Measurements from ENCODE around the gene AFF4.
A peak's percentile ranks its signal among the peaks of the same experiment; 100 is the strongest.

AFF4 gene

GRCh38 chr5:132927355-132928061 is 35.9 kb downstream of the AFF4 start:
- Mint-ChIP-seq H3K27me3 (no peaks in the 10 kb centered on the region), H3K27ac (peak overlapping the region; percentile 6), H3K9me3 (no peaks in the 10 kb centered on the region), H3K36me3 (peaks cover 33% of the 10 kb centered on the region), H3K4me3 (no peak overlapping the region), H3K4me1 (peaks cover 26% of the 10 kb centered on the region)

- no peaks in the 10 kb centered on the region for H3K9me3 Mint-ChIP-seq
- H3K4me1 Mint-ChIP-seq = peaks cover 26% of the 10 kb centered on the region
- H3K36me3 Mint-ChIP-seq = peaks cover 33% of the 10 kb centered on the region
- H3K4me3 Mint-ChIP-seq = no peak overlapping the region
- no peaks in the 10 kb centered on the region for H3K27me3 Mint-ChIP-seq
- H3K27ac Mint-ChIP-seq = no peak overlapping the region
Measured at GRCh38 chr5:132926437-132926836, 37.0 kb downstream of the AFF4 start.

DNA sequence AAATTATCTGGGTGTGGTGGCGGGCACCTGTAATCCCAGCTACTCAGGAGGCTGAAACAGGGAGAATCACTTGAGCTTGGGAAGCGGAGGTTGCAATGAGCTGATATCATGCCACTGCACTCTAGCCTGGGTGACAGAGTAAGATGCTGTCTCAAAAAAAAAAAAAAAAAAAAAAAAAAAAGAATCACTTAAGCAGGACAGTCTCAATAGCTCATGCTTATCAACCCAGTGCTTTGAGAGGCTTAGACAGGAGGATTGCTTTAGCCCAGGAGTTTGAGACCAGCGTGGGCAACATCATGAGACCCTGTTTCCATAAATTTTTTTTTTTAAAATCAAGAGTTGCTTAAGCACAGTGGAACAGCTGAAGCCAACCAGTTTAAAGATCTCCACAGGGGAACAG is 47.3 kb downstream of the AFF4 start:
- no peaks in the 10 kb centered on the region for H3K9me3 Mint-ChIP-seq
- peaks cover 15% of the 10 kb centered on the region for H3K4me1 Mint-ChIP-seq
- H3K36me3 Mint-ChIP-seq = peaks cover 12% of the 10 kb centered on the region
- H3K4me3 Mint-ChIP-seq = no peak overlapping the region
- no peak overlapping the region for H3K27ac Mint-ChIP-seq
- H3K27me3 Mint-ChIP-seq = no peaks in the 10 kb centered on the region

- Mint-ChIP-seq H3K27me3 (no peaks in the 10 kb centered on the region), H3K27ac (no peak overlapping the region)
Measured at GRCh38 chr5:132915681-132916080, 47.8 kb downstream of the AFF4 start.

GRCh38 chr5:132909702-132910101 is 53.7 kb downstream of the AFF4 start:
- H3K4me3 Mint-ChIP-seq = no peak overlapping the region
- H3K27me3 Mint-ChIP-seq = no peaks in the 10 kb centered on the region
- H3K36me3 Mint-ChIP-seq = peaks cover 12% of the 10 kb centered on the region
- H3K27ac Mint-ChIP-seq = peak overlapping the region; percentile 17
- H3K9me3 Mint-ChIP-seq = no peaks in the 10 kb centered on the region
- H3K4me1 Mint-ChIP-seq = peaks cover 41% of the 10 kb centered on the region

More at GRCh38 chr5:132915681-132916080, 47.8 kb downstream of the AFF4 start:
- Mint-ChIP-seq H3K36me3 (peaks cover 12% of the 10 kb centered on the region), H3K4me3 (no peak overlapping the region), H3K9me3 (no peaks in the 10 kb centered on the region), H3K4me1 (peaks cover 16% of the 10 kb centered on the region)

DNA sequence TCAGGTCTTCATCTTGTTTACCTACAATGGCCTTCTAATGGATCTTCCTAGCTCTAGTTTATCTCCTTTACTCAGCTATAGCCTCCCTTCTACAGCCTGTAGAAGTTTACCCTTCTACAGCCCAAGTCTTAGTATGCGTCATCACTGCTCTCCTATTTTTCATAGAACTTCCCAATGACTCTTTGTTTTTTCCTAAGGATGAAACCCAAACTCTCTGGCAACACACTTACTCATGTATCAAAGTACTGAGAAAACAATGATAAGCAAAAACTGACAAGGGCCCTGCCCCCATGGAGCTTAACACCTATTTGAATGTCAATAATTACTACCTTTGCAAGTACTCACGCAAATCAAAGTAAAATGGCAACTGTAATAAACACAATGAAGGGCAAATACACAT is 56.3 kb downstream of the AFF4 start:
- H3K9me3 Mint-ChIP-seq = no peaks in the 10 kb centered on the region
- no peak overlapping the region for H3K27ac Mint-ChIP-seq
- H3K36me3 Mint-ChIP-seq = peaks cover 9% of the 10 kb centered on the region
- H3K4me3 Mint-ChIP-seq = no peak overlapping the region
- peaks cover 47% of the 10 kb centered on the region for H3K4me1 Mint-ChIP-seq
- no peaks in the 10 kb centered on the region for H3K27me3 Mint-ChIP-seq

DNA sequence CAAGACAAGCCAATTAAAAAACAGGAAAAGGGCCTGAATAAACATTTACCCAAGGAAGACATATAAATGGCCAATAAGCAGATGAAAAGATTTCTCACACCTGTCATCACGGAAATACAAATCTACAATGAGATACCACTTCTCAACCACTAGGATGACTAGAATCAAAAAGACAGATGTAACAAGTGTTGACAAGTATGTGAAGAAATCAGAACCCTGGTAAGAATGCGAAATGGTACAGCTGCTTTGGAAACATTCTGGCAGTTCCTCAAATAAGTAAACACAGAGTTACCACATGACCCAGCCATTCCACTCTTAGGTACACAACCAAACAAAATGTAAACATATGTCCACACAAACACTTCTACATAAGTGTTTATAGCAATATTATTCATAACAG is 57.5 kb downstream of the AFF4 start:
- H3K27ac Mint-ChIP-seq = no peak overlapping the region
- no peak overlapping the region for H3K4me3 Mint-ChIP-seq
- peaks cover 42% of the 10 kb centered on the region for H3K4me1 Mint-ChIP-seq
- H3K36me3 Mint-ChIP-seq = peaks cover 6% of the 10 kb centered on the region
- no peaks in the 10 kb centered on the region for H3K9me3 Mint-ChIP-seq
- H3K27me3 Mint-ChIP-seq = no peaks in the 10 kb centered on the region

DNA sequence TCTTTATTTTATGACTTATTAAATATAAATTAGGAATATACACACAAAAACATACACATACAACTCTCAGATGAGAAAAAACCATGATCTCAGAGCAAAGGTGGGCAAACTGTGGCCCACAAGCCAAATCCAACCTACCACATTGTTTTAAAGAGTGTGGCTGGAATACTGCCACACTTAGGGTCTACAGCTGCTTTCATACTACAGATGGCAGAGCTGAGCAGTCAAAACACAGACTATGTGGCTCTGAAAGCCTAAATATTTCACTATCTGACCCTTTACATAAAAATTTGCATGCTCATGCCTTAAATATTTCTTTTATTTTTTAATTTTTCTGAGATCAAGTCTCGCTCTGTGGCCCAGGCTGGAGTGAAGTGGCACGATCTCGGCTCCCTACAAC is 61.7 kb downstream of the AFF4 start:
- Mint-ChIP-seq H3K9me3 (no peaks in the 10 kb centered on the region), H3K27me3 (no peaks in the 10 kb centered on the region), H3K27ac (no peak overlapping the region), H3K4me3 (no peak overlapping the region), H3K4me1 (peaks cover 30% of the 10 kb centered on the region), H3K36me3 (peaks cover 5% of the 10 kb centered on the region)

DNA sequence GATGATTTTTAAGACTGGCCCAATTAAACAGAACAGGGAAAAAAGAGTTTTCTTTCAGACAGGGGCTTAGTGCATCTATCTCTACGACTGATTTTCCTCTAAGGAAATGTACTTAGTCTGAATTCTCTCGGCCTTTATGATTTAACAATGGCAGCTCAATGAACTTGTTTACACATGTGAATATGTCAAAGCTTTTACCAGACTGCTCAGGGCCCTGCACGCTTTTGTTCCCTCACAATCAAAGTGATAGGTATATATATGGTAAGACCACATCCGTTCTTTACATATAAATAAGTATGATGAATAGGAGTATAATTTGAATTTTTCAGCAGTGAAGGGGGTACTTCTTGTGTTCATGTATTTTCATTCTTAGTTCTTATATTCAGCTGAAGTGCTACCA is 62.4 kb downstream of the AFF4 start:
- peaks cover 5% of the 10 kb centered on the region for H3K36me3 Mint-ChIP-seq
- H3K4me3 Mint-ChIP-seq = no peak overlapping the region
- H3K27me3 Mint-ChIP-seq = no peaks in the 10 kb centered on the region
- H3K4me1 Mint-ChIP-seq = peaks cover 25% of the 10 kb centered on the region
- peak overlapping the region; percentile 35 for H3K27ac Mint-ChIP-seq
- H3K9me3 Mint-ChIP-seq = no peaks in the 10 kb centered on the region

- peaks cover 9% of the 10 kb centered on the region for H3K4me1 Mint-ChIP-seq
- no peak overlapping the region for H3K4me3 Mint-ChIP-seq
- no peaks in the 10 kb centered on the region for H3K27me3 Mint-ChIP-seq
- H3K36me3 Mint-ChIP-seq = peaks cover 14% of the 10 kb centered on the region
- no peak overlapping the region for H3K27ac Mint-ChIP-seq
- H3K9me3 Mint-ChIP-seq = no peaks in the 10 kb centered on the region
Measured at GRCh38 chr5:132898094-132898493, 65.3 kb downstream of the AFF4 start.

GRCh38 chr5:132896685-132897084 is 66.7 kb downstream of the AFF4 start:
- H3K4me1 Mint-ChIP-seq = peaks cover 8% of the 10 kb centered on the region
- H3K27me3 Mint-ChIP-seq = no peaks in the 10 kb centered on the region
- H3K27ac Mint-ChIP-seq = peak overlapping the region; percentile 79
- H3K9me3 Mint-ChIP-seq = no peaks in the 10 kb centered on the region
- H3K36me3 Mint-ChIP-seq = peaks cover 16% of the 10 kb centered on the region
- no peak overlapping the region for H3K4me3 Mint-ChIP-seq

DNA sequence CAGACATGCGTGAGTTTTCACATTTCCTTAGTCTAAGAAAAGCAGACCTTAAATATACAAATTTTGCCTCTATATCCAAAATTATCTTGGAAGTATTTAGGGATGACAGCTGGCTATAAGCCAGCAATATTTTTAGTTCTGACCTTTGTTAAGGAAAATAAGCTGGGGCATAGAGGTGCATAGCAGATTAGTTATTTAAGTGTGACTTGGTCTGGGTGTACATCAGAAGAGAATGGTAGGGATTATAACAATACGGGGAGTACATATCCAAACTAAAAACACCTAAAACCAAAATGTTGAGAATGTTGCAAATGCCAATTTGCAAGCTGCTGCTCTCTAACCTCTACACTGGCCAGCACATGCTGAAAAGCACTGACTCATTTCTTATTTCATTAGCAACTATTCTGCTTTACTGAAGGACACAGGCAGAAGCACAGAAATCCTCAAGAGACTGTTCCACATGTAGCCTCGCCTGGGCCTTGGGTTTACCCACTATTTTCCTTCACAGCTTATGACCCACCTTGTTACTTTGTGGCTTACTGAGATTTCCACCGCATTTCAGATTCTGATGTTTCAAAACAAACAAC is 67.6 kb downstream of the AFF4 start:
- H3K9me3 Mint-ChIP-seq = no peaks in the 10 kb centered on the region
- H3K4me1 Mint-ChIP-seq = peaks cover 4% of the 10 kb centered on the region
- peaks cover 16% of the 10 kb centered on the region for H3K36me3 Mint-ChIP-seq
- no peak overlapping the region for H3K4me3 Mint-ChIP-seq
- H3K27ac Mint-ChIP-seq = no peak overlapping the region
- H3K27me3 Mint-ChIP-seq = no peaks in the 10 kb centered on the region

DNA sequence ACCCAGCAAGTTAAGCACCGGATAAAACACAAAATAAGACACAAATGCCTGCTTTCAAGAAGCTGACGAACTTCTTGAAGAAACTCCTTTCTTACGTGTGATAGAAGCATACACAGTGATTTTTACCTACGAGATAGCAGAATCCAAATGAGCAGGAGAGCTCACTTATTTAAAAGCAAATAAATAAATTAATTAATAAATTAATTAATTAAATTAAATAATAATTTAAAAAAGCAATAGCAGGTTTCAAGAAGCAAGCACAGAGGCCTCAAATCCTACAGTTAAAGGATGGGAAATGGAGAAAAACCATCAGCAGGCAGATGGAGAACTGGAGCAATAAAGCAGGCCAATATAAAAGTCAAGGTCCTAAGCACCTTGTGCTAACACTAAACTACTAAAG is 72.6 kb downstream of the AFF4 start:
- Mint-ChIP-seq H3K4me1 (no peaks in the 10 kb centered on the region), H3K27me3 (no peaks in the 10 kb centered on the region), H3K27ac (no peak overlapping the region), H3K9me3 (no peaks in the 10 kb centered on the region), H3K36me3 (peaks cover 13% of the 10 kb centered on the region), H3K4me3 (no peak overlapping the region)

DNA sequence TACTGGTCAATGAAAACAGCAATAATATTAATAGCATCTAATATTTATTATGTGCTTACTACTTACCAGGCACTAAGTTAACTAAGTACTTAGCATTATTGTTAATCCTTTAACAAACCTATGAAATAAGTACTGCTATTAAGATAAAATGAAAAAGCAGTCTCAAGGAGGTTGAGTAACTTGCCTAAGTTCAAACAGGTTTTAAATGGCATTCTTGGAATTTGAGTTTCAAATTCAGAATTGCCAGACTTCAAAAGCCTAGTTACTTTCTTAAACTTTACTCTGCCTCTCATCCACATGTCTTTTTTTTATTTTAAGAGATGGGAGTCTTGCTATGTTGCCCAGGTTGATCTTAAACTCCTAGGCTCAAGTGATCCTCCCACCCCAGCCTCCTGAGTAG is 73.9 kb downstream of the AFF4 start:
- Mint-ChIP-seq H3K36me3 (peaks cover 8% of the 10 kb centered on the region), H3K27ac (no peak overlapping the region), H3K4me3 (no peak overlapping the region), H3K4me1 (peaks cover 7% of the 10 kb centered on the region), H3K27me3 (no peaks in the 10 kb centered on the region), H3K9me3 (no peaks in the 10 kb centered on the region)

- Mint-ChIP-seq H3K9me3 (no peaks in the 10 kb centered on the region), H3K27me3 (no peaks in the 10 kb centered on the region), H3K27ac (no peak overlapping the region), H3K36me3 (peaks cover 9% of the 10 kb centered on the region), H3K4me3 (no peak overlapping the region), H3K4me1 (peaks cover 7% of the 10 kb centered on the region)
Measured at GRCh38 chr5:132887283-132887682, 76.2 kb downstream of the AFF4 start.

DNA sequence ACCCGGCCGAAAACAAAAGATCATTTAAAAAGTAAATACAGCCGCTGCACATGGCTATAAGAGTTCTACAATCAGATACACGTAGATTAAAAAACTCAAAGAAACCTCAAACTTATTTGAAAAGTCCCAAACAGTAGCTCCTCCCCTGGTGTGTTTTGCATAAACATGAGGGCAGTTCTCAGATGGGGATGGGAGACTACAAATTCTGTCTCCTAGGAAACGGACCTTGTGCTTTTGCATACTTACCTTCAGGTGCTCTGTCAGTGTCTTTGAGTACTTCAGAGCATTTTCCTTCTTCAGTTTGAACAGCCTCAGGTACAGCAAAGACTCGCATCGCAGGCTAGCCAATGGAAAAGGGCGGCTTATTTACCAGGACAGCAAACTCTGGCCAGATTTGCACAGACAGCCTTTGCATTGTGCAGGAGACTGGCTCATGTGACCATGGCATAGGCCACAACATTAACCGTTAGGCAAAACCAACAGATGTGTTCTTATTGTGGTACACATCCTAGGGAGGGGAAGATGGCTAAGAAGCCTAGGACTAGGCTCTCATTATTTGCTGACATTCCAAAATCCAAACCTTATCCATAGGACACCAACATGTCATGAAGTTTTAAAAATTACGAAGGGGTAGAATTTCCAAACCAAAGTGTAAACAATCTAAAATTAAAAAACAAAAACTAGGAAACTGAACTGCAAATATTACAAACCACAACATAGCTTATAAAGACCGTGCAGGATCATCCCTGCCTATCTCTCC is 77.2 kb downstream of the AFF4 start:
- Mint-ChIP-seq H3K4me3 (no peak overlapping the region), H3K36me3 (peaks cover 9% of the 10 kb centered on the region), H3K4me1 (peaks cover 7% of the 10 kb centered on the region), H3K9me3 (no peaks in the 10 kb centered on the region), H3K27ac (no peak overlapping the region), H3K27me3 (no peaks in the 10 kb centered on the region)
